SK-N-SH (cell line): ENCODE results near the gene N4BP3. TPM values are rescaled to one million over a fixed set of nuclear protein-coding genes. Genes with fewer than 3 reads are reported as not detected.
A peak's percentile ranks its signal among the peaks of the same experiment; 100 is the strongest.

Source experiments
- CTCF ChIA-PET: fragments of 300-600, 350-600 bp; formaldehyde crosslinking; extraction: SDS; loops from one replicate; lab custom pipeline; 2021; lab: Yijun Ruan, JAX
- POLR2A ChIA-PET: fragments of 350-600 bp; sonication (Branson Sonifier 250); formaldehyde crosslinking; extraction: SDS; loops from one replicate; lab custom pipeline; 2020; ENCODE audit warnings: antibody characterized with exemption, inconsistent platforms; lab: Yijun Ruan, JAX
- DNase-seq: peaks from one replicate; pipeline ENCODE4 v3.0.0; 2012
- H2AFZ ChIP-seq: fragments of 200-600 bp; sonication (generic); 2 replicates; pipeline ENCODE4 v1.8.1; 2016; ENCODE audit warnings: antibody characterized with exemption, mild to moderate bottlenecking, low read depth
- H3F3A ChIP-seq: fragments of 200-600 bp; sonication (generic); replicated peaks from 2 replicates; pipeline ENCODE3; 2016; ENCODE audit warnings: antibody characterized with exemption, mild to moderate bottlenecking; ENCODE audit not compliant: insufficient read depth
- H3K27ac ChIP-seq, 2 experiments: fragments of 200-500 bp in 1 of 2; fragments of 200-600 bp in 1 of 2; sonication (Bioruptor generic) in 1 of 2; sonication (generic), shearing (Covaris generic) in 1 of 2; 2 replicates each; pipeline versions ENCODE4 v1.5.1 to v1.6.1; 2014 to 2016; ENCODE audit warnings: low read depth in 2 of 2, inconsistent platforms in 1 of 2, low read length in 1 of 2, mild to moderate bottlenecking in 1 of 2, mixed read lengths in 1 of 2
- H3K27me3 ChIP-seq: fragments of 200-600 bp; sonication (generic), shearing (Covaris generic); 2 replicates; pipeline ENCODE4 v1.6.1; 2016; ENCODE audit warnings: mixed run types; ENCODE audit not compliant: insufficient read depth
- H3K36me3 ChIP-seq, 2 experiments: fragments of 200-500 bp in 1 of 2; fragments of 200-600 bp in 1 of 2; sonication (Bioruptor generic) in 1 of 2; sonication (generic) in 1 of 2; replicated peaks in 1 of 2; 2 replicates each; pipeline versions ENCODE3 to v1.5.1; 2014 to 2016; ENCODE audit warnings: low read length in 1 of 2, mild to moderate bottlenecking in 1 of 2; ENCODE audit not compliant: insufficient read depth in 2 of 2, control insufficient read depth in 1 of 2
- H3K4me1 ChIP-seq, 2 experiments: fragments of 200-500 bp in 1 of 2; fragments of 200-600 bp in 1 of 2; sonication (Bioruptor generic) in 1 of 2; sonication (generic), shearing (Covaris generic) in 1 of 2; 2 replicates each; pipeline versions ENCODE4 v1.5.1 to v1.6.1; 2014 to 2016; ENCODE audit warnings: low read depth in 1 of 2, low read length in 1 of 2, mixed run types in 1 of 2; ENCODE audit not compliant: insufficient read depth in 2 of 2, control insufficient read depth in 1 of 2
- H3K4me2 ChIP-seq: fragments of 200-600 bp; sonication (generic), shearing (Covaris generic); 2 replicates; pipeline ENCODE4 v1.6.1; 2017; ENCODE audit warnings: mixed run types
- H3K4me3 ChIP-seq, 2 experiments: fragments of 200-500 bp in 1 of 2; fragments of 200-600 bp in 1 of 2; sonication (Bioruptor generic) in 1 of 2; sonication (generic), shearing (Covaris generic) in 1 of 2; 2 replicates each; pipeline versions ENCODE4 v1.5.1 to v1.8.1; 2014 to 2016; ENCODE audit warnings: low read depth in 2 of 2, inconsistent platforms in 1 of 2, low read length in 1 of 2, mild to moderate bottlenecking in 1 of 2, mixed read lengths in 1 of 2, moderate library complexity in 1 of 2
- H3K79me2 ChIP-seq: fragments of 200-600 bp; sonication (generic); 2 replicates; pipeline ENCODE4 v1.8.1; 2017; ENCODE audit warnings: mild to moderate bottlenecking; ENCODE audit not compliant: insufficient read depth
- H3K9ac ChIP-seq: fragments of 200-600 bp; sonication (generic); 2 replicates; pipeline ENCODE4 v1.6.1; 2017; ENCODE audit warnings: mixed run types
- H3K9me2 ChIP-seq: fragments of 200-600 bp; sonication (generic); 2 replicates; pipeline ENCODE4 v1.6.1; 2017; ENCODE audit warnings: mixed run types
- H3K9me3 ChIP-seq: fragments of 200-600 bp; sonication (generic); 2 replicates; pipeline ENCODE4 v1.6.1; 2017; ENCODE audit warnings: mixed run types, mild to moderate bottlenecking, moderate library complexity
- H4K20me1 ChIP-seq: fragments of 200-600 bp; sonication (generic); 2 replicates; pipeline ENCODE4 v1.6.1; 2017; ENCODE audit warnings: mild to moderate bottlenecking, mixed run types; ENCODE audit not compliant: insufficient read depth
- EZH2phosphoT487 ChIP-seq: fragments of 200-600 bp; sonication (generic); IDR thresholded peaks from 2 replicates; pipeline ENCODE4 v1.6.1; 2017; ENCODE audit warnings: low read depth, mixed run types, mild to moderate bottlenecking, antibody characterized with exemption, moderate library complexity, borderline replicate concordance
- FOSL2 ChIP-seq: IDR thresholded peaks from 2 replicates; pipeline ENCODE4 v1.4.0; 2012; ENCODE audit warnings: low read depth, mild to moderate bottlenecking, moderate library complexity, borderline replicate concordance
- GABPA ChIP-seq: IDR thresholded peaks from 2 replicates; pipeline ENCODE4 v1.4.0; 2012; ENCODE audit warnings: low read depth, mild to moderate bottlenecking
- IRF3 ChIP-seq: fragments of 150-350 bp; IDR thresholded peaks from 2 replicates; pipeline ENCODE4 v1.6.1; 2016; ENCODE audit warnings: mild to moderate bottlenecking, low read depth, low read length
- NFIC ChIP-seq: IDR thresholded peaks from 2 replicates; pipeline ENCODE4 v1.4.0; 2012; ENCODE audit warnings: borderline replicate concordance
- POLR2AphosphoS5 ChIP-seq: IDR thresholded peaks from 2 replicates; pipeline ENCODE4 v1.6.1; 2012; ENCODE audit warnings: low read depth, low read length
- RAD21 ChIP-seq: IDR thresholded peaks from 2 replicates; pipeline ENCODE4 v1.6.1; 2012; ENCODE audit warnings: mild to moderate bottlenecking, low read length
- RFX5 ChIP-seq: IDR thresholded peaks from 2 replicates; pipeline ENCODE4 v1.6.1; 2012; ENCODE audit warnings: mild to moderate bottlenecking, improper control_type of control experiment, low read length
- RXRA ChIP-seq: IDR thresholded peaks from 2 replicates; pipeline ENCODE4 v1.4.0; 2012; ENCODE audit warnings: low read depth, mild to moderate bottlenecking, borderline replicate concordance
- SMC3 ChIP-seq: IDR thresholded peaks from 2 replicates; pipeline ENCODE4 v1.6.1; 2012; ENCODE audit warnings: low read depth, low read length, improper control_type of control experiment
- TAF1 ChIP-seq: IDR thresholded peaks from 2 replicates; pipeline ENCODE4 v1.6.1; 2012; ENCODE audit warnings: low read depth, mild to moderate bottlenecking, low read length, moderate library complexity, borderline replicate concordance
- USF2 ChIP-seq: fragments of 150-350 bp; IDR thresholded peaks from 2 replicates; pipeline ENCODE4 v1.6.1; 2017; ENCODE audit warnings: antibody characterized with exemption, low read length, low read depth, borderline replicate concordance
- WGBS: methylation state at CpG from one replicate; pipeline ENCODE4 v1.1.6; 2017; ENCODE audit warnings: low lambda C conversion rate; 5-methylcytosine and 5-hydroxymethylcytosine counted together
- polyA plus RNA-seq, 3 experiments: library from polyadenylated mRNA; depleted of rRNA; stranded (reverse); fragments of >200 nt; gene quantifications; 2 replicates each; pipeline ENCODE4 v1.2.3, GENCODE V29; 2012
- TF ChIP-seq, protein P1 (sequence below): fragments of 200-600 bp; sonication (generic); IDR thresholded peaks from 2 replicates; pipeline ENCODE4 v1.6.1; 2017; ENCODE audit warnings: antibody characterized with exemption, mild to moderate bottlenecking, moderate library complexity
- TF ChIP-seq, protein P2 (sequence below): IDR thresholded peaks from 2 replicates; pipeline ENCODE4 v1.4.0; 2012; ENCODE audit warnings: low read depth

N4BP3 gene
- polyA plus RNA-seq, 1 of the 3 experiments (the other 2 are of a cell fraction): 0.28 TPM

DNA sequence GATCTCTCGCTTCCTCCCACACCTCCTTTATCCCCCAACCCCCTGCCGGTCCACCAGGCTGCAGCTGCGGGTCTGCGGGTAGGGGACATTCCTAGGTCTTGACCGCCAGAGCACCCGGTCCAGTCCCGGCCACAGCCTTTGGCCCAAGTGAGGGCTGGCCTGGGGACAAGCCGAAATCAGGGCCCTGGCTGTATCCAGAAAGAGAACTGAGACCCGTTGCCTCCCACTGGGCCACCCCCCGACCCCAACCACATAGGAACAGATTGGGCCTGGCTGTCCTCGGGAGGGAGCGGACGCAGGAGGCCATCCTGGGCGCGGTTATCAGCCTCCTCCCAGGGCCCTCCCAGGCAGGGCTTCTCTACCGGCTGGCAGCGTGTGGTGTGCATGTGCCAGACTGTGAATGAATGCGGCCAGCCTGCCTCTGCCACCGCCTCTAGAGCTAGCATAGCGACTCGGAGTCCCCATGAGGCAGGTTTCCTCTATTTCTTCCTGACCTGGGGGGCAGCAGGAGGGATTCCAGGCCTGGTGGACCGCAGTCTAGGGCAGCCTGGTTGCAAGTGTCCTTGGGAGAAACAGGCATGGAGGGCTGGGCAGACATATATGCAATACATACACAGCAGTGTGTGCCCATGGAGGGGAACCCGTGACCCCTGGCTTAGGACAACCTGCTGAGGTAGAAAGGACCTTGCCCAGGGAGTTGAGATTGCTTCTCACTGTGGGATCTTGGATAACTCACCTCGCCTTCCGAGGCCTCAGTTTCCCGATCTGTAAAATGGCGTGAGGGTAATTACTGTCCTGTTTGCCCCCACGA is 1.2 kb downstream of the N4BP3 start:
- Histone ChIP-seq H3K4me2 (peak overlapping the region; percentile 62; the same call in 1 of the 2 replicates), H3K27me3 (no peaks in the 10 kb centered on the region; the same call in 1 of the 2 replicates), H3K27ac (no peak overlapping the region), H3K4me3 (peak overlapping the region in 1 of 2 experiments; percentile 44; a peak in 1 of 4 replicates), H4K20me1 (no peaks in the 10 kb centered on the region), H3K9me2 (no peaks in the 10 kb centered on the region), H3K36me3 (no peaks in the 10 kb centered on the region), H2AFZ (0 out of 2 replicates have a peak overlapping the region, but pooled peaks have one; percentile 56), H3K79me2 (no peaks in the 10 kb centered on the region), H3F3A (no peaks in the 10 kb centered on the region), H3K9ac (no peak overlapping the region), H3K9me3 (no peaks in the 10 kb centered on the region), H3K4me1 (peaks cover 0 to 17% of the 10 kb centered on the region in 2 experiments; a peak in 1 of 4 replicates)
- DNase-seq: no peak
- 57% methylated on average over 21 of the region's 28 CpGs for WGBS
- TF ChIP-seq RFX5 (no peak), FOSL2 (no peak), NFIC (no peak), RAD21 (no peak), GABPA (no peak), EZH2phosphoT487 (no peak), RXRA (no peak)
- TF ChIP-seq, protein P1, sequence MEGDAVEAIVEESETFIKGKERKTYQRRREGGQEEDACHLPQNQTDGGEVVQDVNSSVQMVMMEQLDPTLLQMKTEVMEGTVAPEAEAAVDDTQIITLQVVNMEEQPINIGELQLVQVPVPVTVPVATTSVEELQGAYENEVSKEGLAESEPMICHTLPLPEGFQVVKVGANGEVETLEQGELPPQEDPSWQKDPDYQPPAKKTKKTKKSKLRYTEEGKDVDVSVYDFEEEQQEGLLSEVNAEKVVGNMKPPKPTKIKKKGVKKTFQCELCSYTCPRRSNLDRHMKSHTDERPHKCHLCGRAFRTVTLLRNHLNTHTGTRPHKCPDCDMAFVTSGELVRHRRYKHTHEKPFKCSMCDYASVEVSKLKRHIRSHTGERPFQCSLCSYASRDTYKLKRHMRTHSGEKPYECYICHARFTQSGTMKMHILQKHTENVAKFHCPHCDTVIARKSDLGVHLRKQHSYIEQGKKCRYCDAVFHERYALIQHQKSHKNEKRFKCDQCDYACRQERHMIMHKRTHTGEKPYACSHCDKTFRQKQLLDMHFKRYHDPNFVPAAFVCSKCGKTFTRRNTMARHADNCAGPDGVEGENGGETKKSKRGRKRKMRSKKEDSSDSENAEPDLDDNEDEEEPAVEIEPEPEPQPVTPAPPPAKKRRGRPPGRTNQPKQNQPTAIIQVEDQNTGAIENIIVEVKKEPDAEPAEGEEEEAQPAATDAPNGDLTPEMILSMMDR: no peak
- CTCF ChIA-PET: interaction anchor here (0.9 to 5.5 kb wide), 4 partner anchors 24 to 50 kb away, joined by 3 to 21 read pairs (median 4); no protein-coding TSS in a partner anchor
- POLR2A ChIA-PET: interaction anchor here (0.9 kb wide), 1 partner anchor 17 kb away, joined by 3 read pairs; the partner anchor contains the start of gene RMND5B

- no peaks in the 10 kb centered on the region for H3F3A ChIP-seq
- no peak overlapping the region for H2AFZ ChIP-seq
- TF ChIP-seq, protein P2, sequence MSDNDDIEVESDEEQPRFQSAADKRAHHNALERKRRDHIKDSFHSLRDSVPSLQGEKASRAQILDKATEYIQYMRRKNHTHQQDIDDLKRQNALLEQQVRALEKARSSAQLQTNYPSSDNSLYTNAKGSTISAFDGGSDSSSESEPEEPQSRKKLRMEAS: no peak
- TF ChIP-seq IRF3 (no peak), USF2 (no peak), NFIC (no peak), TAF1 (no peak), SMC3 (no peak), POLR2AphosphoS5 (no peak)
- TF ChIP-seq, protein P1: no peak
- ChIA-PET POLR2A (no interaction called here), CTCF (interaction anchor here (0.6 to 5.5 kb wide), 2 partner anchors 20 to 39 kb away, joined by 3 to 21 read pairs; no protein-coding TSS in a partner anchor)
- H4K20me1 ChIP-seq: no peaks in the 10 kb centered on the region
- peaks cover 0 to 17% of the 10 kb centered on the region in 2 experiments; a peak in 1 of 4 replicates for H3K4me1 ChIP-seq
- H3K9me2 ChIP-seq: no peaks in the 10 kb centered on the region
- no peak overlapping the region for H3K27ac ChIP-seq
- no peak for DNase-seq
- WGBS: 94% methylated on average over 12 of the region's 12 CpGs
- H3K79me2 ChIP-seq: no peaks in the 10 kb centered on the region
- no peaks in the 10 kb centered on the region for H3K36me3 ChIP-seq
- no peaks in the 10 kb centered on the region; the same call in 1 of the 2 replicates for H3K27me3 ChIP-seq
- no peak overlapping the region for H3K4me3 ChIP-seq
- no peak overlapping the region for H3K9ac ChIP-seq
- no peaks in the 10 kb centered on the region for H3K9me3 ChIP-seq
- no peak overlapping the region for H3K4me2 ChIP-seq
These were observed 1.9 kb downstream of the N4BP3 start for GRCh38 chr5:178115136-178115813.
